Neural cell (in vitro differentiated cells): Measurements from ENCODE around the gene CAPN15. TPM values are rescaled to one million over a fixed set of nuclear protein-coding genes. Genes with fewer than 3 reads are reported as not detected.

ENCODE experiments used
- H2AFZ ChIP-seq: fragments of 200-600, 300-800 bp; sonication (generic), shearing (Covaris generic); 2 replicates; pipeline ENCODE4 v1.6.0; 2014; ENCODE audit warnings: low read depth, mild to moderate bottlenecking, antibody characterized with exemption, low read length, moderate library complexity
- H3F3A ChIP-seq: fragments of 200-600 bp; shearing (Covaris generic); 2 replicates; pipeline ENCODE4 v1.6.1; 2016; ENCODE audit warnings: mild to moderate bottlenecking, moderate library complexity, mixed read lengths, antibody characterized with exemption, low read length; ENCODE audit not compliant: insufficient read depth, poor library complexity, severe bottlenecking
- H3K27ac ChIP-seq: fragments of 200-600, 300-800 bp; sonication (generic), shearing (Covaris generic); 2 replicates; pipeline ENCODE4 v1.5.1; 2014; ENCODE audit warnings: mild to moderate bottlenecking, low read length, moderate library complexity
- H3K27me3 ChIP-seq: fragments of 300-800, 200-600 bp; sonication (generic), shearing (Covaris generic); 2 replicates; pipeline ENCODE4 v1.6.0; 2014; ENCODE audit warnings: mild to moderate bottlenecking, low read depth, low read length, moderate library complexity; ENCODE audit not compliant: insufficient read depth
- H3K36me3 ChIP-seq: fragments of 300-800, 200-600 bp; sonication (generic), shearing (Covaris generic); 2 replicates; pipeline ENCODE4 v1.5.1; 2014; ENCODE audit warnings: mild to moderate bottlenecking, antibody characterized with exemption, low read length, moderate library complexity; ENCODE audit not compliant: insufficient read depth
- H3K4me2 ChIP-seq: fragments of 300-800, 200-600 bp; sonication (generic), shearing (Covaris generic); 2 replicates; pipeline ENCODE4 v1.6.0; 2014; ENCODE audit warnings: mild to moderate bottlenecking, low read length
- H3K4me3 ChIP-seq: fragments of 300-800, 200-600 bp; sonication (generic), shearing (Covaris generic); 2 replicates; pipeline ENCODE4 v1.5.1; 2014; ENCODE audit warnings: mild to moderate bottlenecking, low read length, moderate library complexity
- H3K79me2 ChIP-seq: fragments of 200-600 bp; shearing (Covaris generic); replicated peaks from 2 replicates; pipeline ENCODE4 v1.6.0; 2014; ENCODE audit warnings: mild to moderate bottlenecking, low read length, moderate library complexity; ENCODE audit not compliant: insufficient read depth
- H3K9ac ChIP-seq: fragments of 300-800, 200-600 bp; sonication (generic), shearing (Covaris generic); 2 replicates; pipeline ENCODE4 v1.6.1; 2016; ENCODE audit warnings: mild to moderate bottlenecking, low read length, mixed read lengths
- H3K9me2 ChIP-seq: fragments of 200-600 bp; shearing (Covaris generic); 2 replicates; pipeline ENCODE4 v1.6.1; 2016; ENCODE audit warnings: mild to moderate bottlenecking, low read length, mixed read lengths; ENCODE audit not compliant: insufficient read depth
- H3K9me3 ChIP-seq: fragments of 200-600, 300-800 bp; sonication (generic), shearing (Covaris generic); 2 replicates; pipeline ENCODE4 v1.6.1; 2016; ENCODE audit warnings: mild to moderate bottlenecking, mixed run types, low read length, moderate library complexity, mixed read lengths
- H4K20me1 ChIP-seq: fragments of 200-600 bp; shearing (Covaris generic); 2 replicates; pipeline ENCODE4 v1.6.1; 2016; ENCODE audit warnings: mild to moderate bottlenecking, mixed run types; ENCODE audit not compliant: insufficient read depth
- EP300 ChIP-seq: fragments of 450-650 bp; conservative IDR thresholded peaks from 2 replicates; pipeline ENCODE4 v1.6.1; 2014; ENCODE audit warnings: antibody characterized with exemption, mild to moderate bottlenecking, moderate library complexity; ENCODE audit not compliant: poor library complexity, severe bottlenecking
- EZH2 ChIP-seq: fragments of 200-600, 300-800 bp; shearing (Covaris generic), sonication (generic); IDR thresholded peaks from 2 replicates; pipeline ENCODE4 v1.6.1; 2014; ENCODE audit warnings: antibody characterized with exemption, low read length, borderline replicate concordance, mild to moderate bottlenecking; ENCODE audit not compliant: insufficient read depth, poor library complexity, severe bottlenecking
- MXI1 ChIP-seq: fragments of 450-650 bp; conservative IDR thresholded peaks from 2 replicates; pipeline ENCODE4 v1.6.1; 2014; ENCODE audit warnings: antibody characterized with exemption, mild to moderate bottlenecking; ENCODE audit not compliant: poor library complexity, severe bottlenecking
- POLR2AphosphoS5 ChIP-seq: IDR thresholded peaks from 2 replicates; pipeline ENCODE4 v1.6.1; 2012
- RAD21 ChIP-seq: fragments of 450-650 bp; conservative IDR thresholded peaks from 2 replicates; pipeline ENCODE4 v1.6.1; 2014; ENCODE audit warnings: antibody characterized with exemption, mild to moderate bottlenecking, moderate library complexity
- SMC3 ChIP-seq: fragments of 450-650 bp; conservative IDR thresholded peaks from 2 replicates; pipeline ENCODE4 v1.6.1; 2014; ENCODE audit warnings: antibody characterized with exemption, mild to moderate bottlenecking, moderate library complexity; ENCODE audit not compliant: poor library complexity
- TAF1 ChIP-seq: IDR thresholded peaks from 2 replicates; pipeline ENCODE4 v1.6.1; 2012; ENCODE audit warnings: low read depth
- polyA plus RNA-seq: library from polyadenylated mRNA; depleted of rRNA; stranded (reverse); fragments of >200 nt; gene quantifications from 2 replicates; pipeline ENCODE4 v1.2.3, GENCODE V29; 2014
- TF ChIP-seq, protein P1 (sequence below): fragments of 450-650 bp; IDR thresholded peaks from 2 replicates; pipeline ENCODE4 v1.5.1; 2014; ENCODE audit warnings: antibody characterized with exemption, mild to moderate bottlenecking, moderate library complexity; ENCODE audit not compliant: poor library complexity, severe bottlenecking
- TF ChIP-seq, protein P2 (sequence below): IDR thresholded peaks from 2 replicates; pipeline ENCODE4 v1.6.1; 2012; ENCODE audit warnings: borderline replicate concordance

The CAPN15 gene
- polyA plus RNA-seq, 1 donor from 2014 or later: 11.5 TPM

DNA sequence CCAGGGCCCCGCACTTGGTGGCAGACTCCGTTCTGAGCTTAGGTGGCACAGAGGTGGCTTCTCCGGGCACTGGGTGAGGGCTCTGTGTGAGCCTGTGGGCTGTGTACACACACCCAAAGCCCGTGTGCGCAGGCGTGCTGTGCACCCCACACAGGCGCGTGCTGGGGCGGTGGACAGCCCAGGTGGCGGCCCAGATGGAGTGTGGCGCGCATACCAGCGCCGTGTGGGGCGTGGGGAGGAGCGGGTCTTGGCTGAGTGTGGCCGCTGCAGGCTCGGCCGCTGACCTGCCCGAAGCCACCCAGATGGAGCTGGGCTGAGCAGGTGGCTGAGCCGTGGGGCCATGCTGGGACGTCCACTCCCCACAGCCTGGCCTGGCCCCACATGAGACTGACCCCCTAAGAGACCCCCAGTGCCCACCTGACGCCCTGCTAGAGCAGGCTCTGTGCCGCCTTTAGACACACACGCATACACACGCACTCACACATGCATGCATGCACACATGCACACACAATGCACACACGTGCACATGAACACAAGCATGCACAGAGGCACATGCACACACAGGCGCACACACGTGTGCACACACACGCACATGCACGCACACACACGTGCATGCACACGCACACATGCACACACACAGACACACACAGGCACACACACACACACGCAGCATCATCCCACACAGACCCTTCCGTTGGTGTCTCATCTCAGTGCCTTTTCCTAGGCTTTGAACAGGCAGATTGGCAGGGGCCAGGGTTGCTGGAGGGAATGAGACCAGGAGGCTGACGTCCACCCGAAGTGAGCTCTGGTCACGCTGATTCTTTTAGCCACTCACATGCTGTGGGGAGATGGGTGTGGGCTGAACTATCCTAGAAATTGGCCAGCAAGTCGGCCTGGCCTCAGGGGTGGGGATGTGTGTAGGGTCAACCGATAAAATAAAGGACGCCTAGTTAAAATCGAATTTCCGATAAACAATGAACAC, 34.7 kb downstream of the CAPN15 start:
- H3K4me3 ChIP-seq: no peak overlapping the region
- no peak overlapping the region for H3K4me2 ChIP-seq
- H2AFZ ChIP-seq: no peak overlapping the region
- H3K79me2 ChIP-seq: no peaks in the 10 kb centered on the region
- H3K9me2 ChIP-seq: no peaks in the 10 kb centered on the region
- H3K9me3 ChIP-seq: no peaks in the 10 kb centered on the region
- TF ChIP-seq, protein P1, sequence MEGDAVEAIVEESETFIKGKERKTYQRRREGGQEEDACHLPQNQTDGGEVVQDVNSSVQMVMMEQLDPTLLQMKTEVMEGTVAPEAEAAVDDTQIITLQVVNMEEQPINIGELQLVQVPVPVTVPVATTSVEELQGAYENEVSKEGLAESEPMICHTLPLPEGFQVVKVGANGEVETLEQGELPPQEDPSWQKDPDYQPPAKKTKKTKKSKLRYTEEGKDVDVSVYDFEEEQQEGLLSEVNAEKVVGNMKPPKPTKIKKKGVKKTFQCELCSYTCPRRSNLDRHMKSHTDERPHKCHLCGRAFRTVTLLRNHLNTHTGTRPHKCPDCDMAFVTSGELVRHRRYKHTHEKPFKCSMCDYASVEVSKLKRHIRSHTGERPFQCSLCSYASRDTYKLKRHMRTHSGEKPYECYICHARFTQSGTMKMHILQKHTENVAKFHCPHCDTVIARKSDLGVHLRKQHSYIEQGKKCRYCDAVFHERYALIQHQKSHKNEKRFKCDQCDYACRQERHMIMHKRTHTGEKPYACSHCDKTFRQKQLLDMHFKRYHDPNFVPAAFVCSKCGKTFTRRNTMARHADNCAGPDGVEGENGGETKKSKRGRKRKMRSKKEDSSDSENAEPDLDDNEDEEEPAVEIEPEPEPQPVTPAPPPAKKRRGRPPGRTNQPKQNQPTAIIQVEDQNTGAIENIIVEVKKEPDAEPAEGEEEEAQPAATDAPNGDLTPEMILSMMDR: no peak
- TF ChIP-seq EZH2 (no peak), MXI1 (no peak), TAF1 (no peak), EP300 (no peak), SMC3 (no peak), RAD21 (no peak), POLR2AphosphoS5 (no peak)
- TF ChIP-seq, protein P2, sequence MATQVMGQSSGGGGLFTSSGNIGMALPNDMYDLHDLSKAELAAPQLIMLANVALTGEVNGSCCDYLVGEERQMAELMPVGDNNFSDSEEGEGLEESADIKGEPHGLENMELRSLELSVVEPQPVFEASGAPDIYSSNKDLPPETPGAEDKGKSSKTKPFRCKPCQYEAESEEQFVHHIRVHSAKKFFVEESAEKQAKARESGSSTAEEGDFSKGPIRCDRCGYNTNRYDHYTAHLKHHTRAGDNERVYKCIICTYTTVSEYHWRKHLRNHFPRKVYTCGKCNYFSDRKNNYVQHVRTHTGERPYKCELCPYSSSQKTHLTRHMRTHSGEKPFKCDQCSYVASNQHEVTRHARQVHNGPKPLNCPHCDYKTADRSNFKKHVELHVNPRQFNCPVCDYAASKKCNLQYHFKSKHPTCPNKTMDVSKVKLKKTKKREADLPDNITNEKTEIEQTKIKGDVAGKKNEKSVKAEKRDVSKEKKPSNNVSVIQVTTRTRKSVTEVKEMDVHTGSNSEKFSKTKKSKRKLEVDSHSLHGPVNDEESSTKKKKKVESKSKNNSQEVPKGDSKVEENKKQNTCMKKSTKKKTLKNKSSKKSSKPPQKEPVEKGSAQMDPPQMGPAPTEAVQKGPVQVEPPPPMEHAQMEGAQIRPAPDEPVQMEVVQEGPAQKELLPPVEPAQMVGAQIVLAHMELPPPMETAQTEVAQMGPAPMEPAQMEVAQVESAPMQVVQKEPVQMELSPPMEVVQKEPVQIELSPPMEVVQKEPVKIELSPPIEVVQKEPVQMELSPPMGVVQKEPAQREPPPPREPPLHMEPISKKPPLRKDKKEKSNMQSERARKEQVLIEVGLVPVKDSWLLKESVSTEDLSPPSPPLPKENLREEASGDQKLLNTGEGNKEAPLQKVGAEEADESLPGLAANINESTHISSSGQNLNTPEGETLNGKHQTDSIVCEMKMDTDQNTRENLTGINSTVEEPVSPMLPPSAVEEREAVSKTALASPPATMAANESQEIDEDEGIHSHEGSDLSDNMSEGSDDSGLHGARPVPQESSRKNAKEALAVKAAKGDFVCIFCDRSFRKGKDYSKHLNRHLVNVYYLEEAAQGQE: no peak
- H3K36me3 ChIP-seq: no peaks in the 10 kb centered on the region
- H3K27me3 ChIP-seq: peaks cover 39% of the 10 kb centered on the region
- H3F3A ChIP-seq: no peaks in the 10 kb centered on the region
- no peak overlapping the region for H3K27ac ChIP-seq
- no peak overlapping the region for H3K9ac ChIP-seq
- no peaks in the 10 kb centered on the region for H4K20me1 ChIP-seq

DNA sequence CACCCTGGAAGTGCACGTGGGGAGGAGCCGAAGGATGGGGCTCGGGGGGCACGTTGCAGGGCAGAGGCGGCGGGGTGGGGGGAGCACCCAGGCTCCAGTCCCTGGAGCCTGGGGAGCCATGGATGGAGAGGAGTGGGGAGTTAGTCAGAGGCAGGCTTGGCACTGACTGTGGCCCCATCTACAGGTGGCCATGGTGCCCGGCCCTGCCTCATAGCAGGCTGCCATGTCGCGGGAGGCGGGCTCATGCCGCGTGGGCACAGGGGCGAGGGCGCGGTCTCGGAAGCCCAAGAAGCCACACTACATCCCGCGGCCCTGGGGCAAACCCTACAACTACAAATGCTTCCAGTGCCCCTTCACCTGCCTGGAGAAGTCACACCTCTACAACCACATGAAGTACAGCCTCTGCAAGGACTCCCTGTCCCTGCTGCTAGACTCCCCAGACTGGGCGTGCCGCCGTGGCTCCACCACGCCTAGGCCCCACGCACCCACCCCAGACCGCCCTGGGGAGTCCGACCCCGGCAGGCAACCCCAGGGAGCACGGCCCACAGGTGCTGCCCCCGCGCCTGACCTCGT, 35.6 kb downstream of the CAPN15 start:
- Histone ChIP-seq H3K27me3 (peaks cover 39% of the 10 kb centered on the region), H3K79me2 (no peaks in the 10 kb centered on the region), H4K20me1 (no peaks in the 10 kb centered on the region), H3K27ac (no peak overlapping the region), H3K9me2 (no peaks in the 10 kb centered on the region), H3F3A (no peaks in the 10 kb centered on the region), H3K4me2 (no peak overlapping the region), H3K36me3 (no peaks in the 10 kb centered on the region), H3K9ac (no peak overlapping the region), H3K4me3 (no peak overlapping the region), H3K9me3 (no peaks in the 10 kb centered on the region), H2AFZ (no peak overlapping the region)
- TF ChIP-seq MXI1 (no peak), POLR2AphosphoS5 (no peak), RAD21 (no peak), SMC3 (no peak), EZH2 (no peak), EP300 (no peak), TAF1 (no peak)
- TF ChIP-seq, protein P2: no peak
- TF ChIP-seq, protein P1: no peak
